Left ventricle myocardium inferior (tissue), 1 donor: Measurements from ENCODE around the gene NTMT2. TPM values are rescaled to one million over a fixed set of nuclear protein-coding genes. Genes with fewer than 3 reads are reported as not detected.
A peak's percentile ranks its signal among the peaks of the same experiment; 100 is the strongest.

Experiments
- DNase-seq: peaks from one replicate; pipeline ENCODE4 v3.0.0-alpha.2; 2020
- H3K27ac ChIP-seq: fragments of 200-600 bp; replicated peaks from 2 replicates; pipeline ENCODE4 v1.8.0; 2021
- H3K27me3 ChIP-seq: fragments of 200-600 bp; 2 replicates; pipeline ENCODE4 v1.8.0; 2021; ENCODE audit warnings: low read depth
- H3K36me3 ChIP-seq: fragments of 200-600 bp; 2 replicates; pipeline ENCODE4 v1.8.0; 2021
- H3K4me1 ChIP-seq: fragments of 200-600 bp; 2 replicates; pipeline ENCODE4 v1.8.0; 2021
- H3K4me3 ChIP-seq: fragments of 200-600 bp; 2 replicates; pipeline ENCODE4 v1.8.0; 2021; ENCODE audit warnings: mild to moderate bottlenecking, moderate library complexity
- H3K9me3 ChIP-seq: fragments of 200-600 bp; replicated peaks from 2 replicates; pipeline ENCODE4 v1.8.0; 2021
- CTCF ChIP-seq: fragments of 200-600 bp; IDR thresholded peaks from 2 replicates; pipeline ENCODE4 v1.8.0; 2021; ENCODE audit warnings: antibody characterized with exemption, mild to moderate bottlenecking, borderline replicate concordance
- intact Hi-C: fragments of 100-400 bp; cut with micrococcal nuclease; formaldehyde crosslinking; loops from one replicate; pipeline ENCODE4 v1.11.0; 2022
- total RNA-seq: library from RNA; stranded (reverse); fragmentation: NEBNext Ultra II Directional; extraction: Animal tissue kit (Norgen Biotek cat#: 25700); gene quantifications from one replicate; pipeline ENCODE4 v1.2.1, GENCODE V29; 2021
- donor health status: DM: no; HTN: yes; CAD: no; lungs with severe emphysema.

Gene NTMT2
- total RNA-seq, 1 donor from 2014 or later, result 5.7 TPM

- peaks cover 28% of the 10 kb centered on the region for H3K4me1 ChIP-seq
- peak overlapping the region; percentile 22 for H3K4me3 ChIP-seq
- H3K9me3 ChIP-seq, result no peaks in the 10 kb centered on the region
- H3K36me3 ChIP-seq, result no peaks in the 10 kb centered on the region
- no peak for TF ChIP-seq CTCF
- peak overlapping the region; percentile 66 for H3K27ac ChIP-seq
- intact Hi-C loops, result no loop called here
- no peaks in the 10 kb centered on the region for H3K27me3 ChIP-seq
- no peak for DNase-seq
Measured at GRCh38 chr1:170200621-170201397, 55.0 kb downstream of the NTMT2 start.

- Histone ChIP-seq H3K4me3 (no peak overlapping the region), H3K9me3 (no peaks in the 10 kb centered on the region), H3K4me1 (peaks cover 28% of the 10 kb centered on the region), H3K27ac (no peak overlapping the region), H3K27me3 (no peaks in the 10 kb centered on the region), H3K36me3 (no peaks in the 10 kb centered on the region)
- DNase-seq, result no peak
- TF ChIP-seq CTCF, result no peak
- intact Hi-C loops, result no loop called here
Measured at GRCh38 chr1:170203693-170204092, 57.9 kb downstream of the NTMT2 start.

DNA sequence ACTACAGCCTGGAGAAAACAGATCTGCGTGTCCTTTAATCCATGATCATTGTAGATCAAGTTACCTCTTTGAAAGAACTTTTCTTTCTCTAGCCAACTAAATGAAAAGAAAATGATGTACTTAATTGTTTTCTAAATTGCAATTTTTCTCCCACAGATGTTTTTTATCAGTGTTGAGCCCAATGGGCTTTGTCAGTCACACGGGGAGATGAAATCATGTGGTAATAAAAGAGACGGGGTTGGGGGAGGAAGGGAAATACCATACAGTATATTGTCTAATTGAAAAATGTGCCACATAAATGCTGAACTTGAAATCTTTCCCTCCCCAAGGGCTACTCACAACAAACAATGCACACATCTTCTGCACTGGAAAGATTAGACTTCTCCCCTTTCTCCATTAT, 58.4 kb downstream of the NTMT2 start:
- peaks cover 28% of the 10 kb centered on the region for H3K4me1 ChIP-seq
- no peaks in the 10 kb centered on the region for H3K9me3 ChIP-seq
- no peak for DNase-seq
- H3K36me3 ChIP-seq, result no peaks in the 10 kb centered on the region
- H3K27me3 ChIP-seq, result no peaks in the 10 kb centered on the region
- no peak overlapping the region for H3K27ac ChIP-seq
- H3K4me3 ChIP-seq, result no peak overlapping the region
- intact Hi-C loops, result no loop called here
- no peak for TF ChIP-seq CTCF

GRCh38 chr1:170205301-170205700, 59.5 kb downstream of the NTMT2 start:
- intact Hi-C loops, result no loop called here
- DNase-seq, result no peak
- H3K9me3 ChIP-seq, result no peaks in the 10 kb centered on the region
- H3K4me3 ChIP-seq, result no peak overlapping the region
- peaks cover 19% of the 10 kb centered on the region for H3K4me1 ChIP-seq
- no peak overlapping the region for H3K27ac ChIP-seq
- H3K36me3 ChIP-seq, result no peaks in the 10 kb centered on the region
- no peak for TF ChIP-seq CTCF
- no peaks in the 10 kb centered on the region for H3K27me3 ChIP-seq

DNA sequence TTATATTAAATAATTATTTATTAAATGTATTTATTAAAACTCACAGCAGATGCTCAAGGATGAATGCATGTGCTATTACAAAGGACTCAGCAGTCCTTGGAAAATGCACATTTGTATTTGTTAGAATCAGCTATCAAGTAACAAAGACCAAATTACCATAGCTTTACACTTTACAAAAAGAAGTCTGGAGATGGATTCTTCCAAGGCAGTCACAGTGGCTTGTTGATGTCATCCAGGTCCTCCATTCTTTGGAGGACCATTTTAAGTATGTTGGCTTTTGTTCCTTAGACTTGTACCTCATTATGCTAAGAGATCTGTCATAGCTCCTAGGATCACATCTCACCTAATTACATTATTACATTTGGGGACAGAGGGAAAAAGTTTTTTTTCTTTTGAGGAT, 63.4 kb downstream of the NTMT2 start:
- intact Hi-C loops, result no loop called here
- no peak for TF ChIP-seq CTCF
- H3K27me3 ChIP-seq, result no peaks in the 10 kb centered on the region

More for the DNA sequence above, 63.4 kb downstream of the NTMT2 start:
- H3K27ac ChIP-seq, result no peak overlapping the region
- H3K9me3 ChIP-seq, result no peaks in the 10 kb centered on the region
- no peak for DNase-seq
- no peak overlapping the region for H3K4me3 ChIP-seq
- H3K36me3 ChIP-seq, result no peaks in the 10 kb centered on the region
- peaks cover 3% of the 10 kb centered on the region for H3K4me1 ChIP-seq
